ENCODE results near the gene DYDC2.

The DYDC2 gene

DNA sequence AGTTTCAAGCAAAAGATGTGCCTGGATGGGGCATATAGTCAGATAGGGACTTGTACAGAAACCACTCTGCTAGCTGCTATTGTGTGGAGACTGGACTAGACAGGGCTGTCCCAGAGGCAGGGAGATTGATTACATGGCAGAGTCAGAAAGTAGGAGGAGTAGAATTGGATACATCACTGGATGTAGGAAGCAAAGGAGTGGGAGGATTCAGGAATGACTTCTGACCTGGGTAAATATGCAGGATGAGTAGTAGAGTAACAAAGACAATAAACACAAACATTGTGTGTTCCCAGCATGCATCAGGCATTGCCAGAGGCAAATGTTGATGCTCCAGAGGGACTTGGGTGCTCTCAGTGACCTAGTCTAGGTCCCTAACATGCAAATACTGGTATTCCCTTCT, 36.2 kb upstream of the DYDC2 start:
- no peak overlapping the region for H3K4me3 ChIP-seq (ENCODE audit: low read depth in 1 of 2, low read length in 2 of 2)
- TF ChIP-seq, protein P1, sequence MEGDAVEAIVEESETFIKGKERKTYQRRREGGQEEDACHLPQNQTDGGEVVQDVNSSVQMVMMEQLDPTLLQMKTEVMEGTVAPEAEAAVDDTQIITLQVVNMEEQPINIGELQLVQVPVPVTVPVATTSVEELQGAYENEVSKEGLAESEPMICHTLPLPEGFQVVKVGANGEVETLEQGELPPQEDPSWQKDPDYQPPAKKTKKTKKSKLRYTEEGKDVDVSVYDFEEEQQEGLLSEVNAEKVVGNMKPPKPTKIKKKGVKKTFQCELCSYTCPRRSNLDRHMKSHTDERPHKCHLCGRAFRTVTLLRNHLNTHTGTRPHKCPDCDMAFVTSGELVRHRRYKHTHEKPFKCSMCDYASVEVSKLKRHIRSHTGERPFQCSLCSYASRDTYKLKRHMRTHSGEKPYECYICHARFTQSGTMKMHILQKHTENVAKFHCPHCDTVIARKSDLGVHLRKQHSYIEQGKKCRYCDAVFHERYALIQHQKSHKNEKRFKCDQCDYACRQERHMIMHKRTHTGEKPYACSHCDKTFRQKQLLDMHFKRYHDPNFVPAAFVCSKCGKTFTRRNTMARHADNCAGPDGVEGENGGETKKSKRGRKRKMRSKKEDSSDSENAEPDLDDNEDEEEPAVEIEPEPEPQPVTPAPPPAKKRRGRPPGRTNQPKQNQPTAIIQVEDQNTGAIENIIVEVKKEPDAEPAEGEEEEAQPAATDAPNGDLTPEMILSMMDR (IDR thresholded peaks at IDR 0.05; ENCODE audit: borderline replicate concordance, extremely low read depth, low read length, poor library complexity, severe bottlenecking) = no peak
- TF ChIP-seq EZH2 (IDR thresholded peaks at IDR 0.05; ENCODE audit: borderline replicate concordance, low read depth, low read length, severe bottlenecking) = no peak
- H3K27ac ChIP-seq (ENCODE audit: low read length) = no peak overlapping the region
- H3K36me3 ChIP-seq (ENCODE audit: insufficient read depth, low read length) = no peaks in the 10 kb centered on the region
- H3K27me3 ChIP-seq (ENCODE audit: insufficient read depth, low read length, poor library complexity) = peaks cover 5% of the 10 kb centered on the region
- no peak overlapping the region for H3K9ac ChIP-seq (ENCODE audit: low read depth, low read length)
- H2AFZ ChIP-seq (ENCODE audit: low read depth, low read length) = no peak overlapping the region; the same call in 1 of the 2 replicates
- H3K4me1 ChIP-seq (ENCODE audit: insufficient read depth, low read length) = no peaks in the 10 kb centered on the region
- ATAC-seq (ENCODE audit: insufficient read depth, low read depth) = no peak
- no peak overlapping the region for H3K4me2 ChIP-seq (ENCODE audit: insufficient read depth, low read length)
- no peaks in the 10 kb centered on the region for H3K79me2 ChIP-seq (ENCODE audit: insufficient read depth, low read length)
- no peak for DNase-seq
- no peaks in the 10 kb centered on the region for H4K20me1 ChIP-seq (ENCODE audit: insufficient read depth, low read length)
- no peaks in the 10 kb centered on the region for H3K9me3 ChIP-seq (ENCODE audit: insufficient read depth, low read length, severe bottlenecking)

DNA sequence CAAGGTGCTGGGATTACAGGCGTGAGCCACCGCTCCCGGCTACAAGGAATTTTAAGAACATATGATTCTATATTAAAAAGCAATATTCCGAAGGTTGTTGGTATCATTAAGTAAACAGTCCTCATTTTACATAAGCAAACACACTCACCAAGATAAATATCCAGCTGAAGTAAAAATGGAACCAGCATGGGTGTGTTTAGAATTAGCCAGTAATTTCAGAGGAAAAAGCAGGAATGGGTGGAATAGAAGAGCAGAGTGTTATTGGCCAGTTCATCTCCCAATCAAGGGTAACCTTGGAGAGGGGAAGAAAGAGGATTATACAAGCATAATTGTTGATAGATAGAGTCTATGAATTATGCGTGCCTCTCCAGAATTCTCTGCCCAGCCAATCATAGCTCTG, 35.4 kb upstream of the DYDC2 start:
- no peak for ATAC-seq (ENCODE audit: insufficient read depth, low read depth)

DNA sequence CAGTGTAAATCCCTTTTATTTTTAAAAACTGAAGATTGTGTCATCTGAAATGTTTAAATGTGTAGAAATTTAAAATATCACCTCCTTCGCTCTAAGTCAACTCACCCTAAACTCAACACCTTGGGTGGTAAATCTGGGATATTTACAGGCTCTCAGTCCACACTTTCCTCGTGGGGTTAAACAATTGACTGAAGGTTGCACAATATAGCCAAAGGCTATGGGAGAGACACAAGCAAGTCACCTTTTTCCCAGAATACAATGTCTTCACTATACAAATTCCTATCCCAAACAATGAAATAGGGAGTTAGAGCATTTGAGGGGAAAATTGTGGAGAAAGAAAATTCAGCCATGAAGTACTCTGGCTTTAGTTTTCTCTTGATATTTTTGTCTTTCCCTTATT, 34.4 kb upstream of the DYDC2 start:
- Histone ChIP-seq H3K4me1 (ENCODE audit: insufficient read depth, low read length) (no peaks in the 10 kb centered on the region), H4K20me1 (ENCODE audit: insufficient read depth, low read length) (no peaks in the 10 kb centered on the region), H3K27ac (ENCODE audit: low read length) (no peak overlapping the region), H3K9ac (ENCODE audit: low read depth, low read length) (no peak overlapping the region), H3K36me3 (ENCODE audit: insufficient read depth, low read length) (no peaks in the 10 kb centered on the region), H3K9me3 (ENCODE audit: insufficient read depth, low read length, severe bottlenecking) (no peaks in the 10 kb centered on the region), H2AFZ (ENCODE audit: low read depth, low read length) (no peak overlapping the region), H3K4me3 (ENCODE audit: low read depth in 1 of 2, low read length in 2 of 2) (no peak overlapping the region), H3K4me2 (ENCODE audit: insufficient read depth, low read length) (no peak overlapping the region), H3K79me2 (ENCODE audit: insufficient read depth, low read length) (no peaks in the 10 kb centered on the region), H3K27me3 (ENCODE audit: insufficient read depth, low read length, poor library complexity) (peaks cover 5% of the 10 kb centered on the region)
- TF ChIP-seq, protein P1 (IDR thresholded peaks at IDR 0.05; ENCODE audit: borderline replicate concordance, extremely low read depth, low read length, poor library complexity, severe bottlenecking) = no peak
- no peak for TF ChIP-seq EZH2 (IDR thresholded peaks at IDR 0.05; ENCODE audit: borderline replicate concordance, low read depth, low read length, severe bottlenecking)
- DNase-seq (no peak), ATAC-seq (ENCODE audit: insufficient read depth, low read depth) (no peak)

More for the DNA sequence above, 35.4 kb upstream of the DYDC2 start:
- Histone ChIP-seq H3K9me3 (ENCODE audit: insufficient read depth, low read length, severe bottlenecking) (no peaks in the 10 kb centered on the region), H4K20me1 (ENCODE audit: insufficient read depth, low read length) (no peaks in the 10 kb centered on the region), H3K27me3 (ENCODE audit: insufficient read depth, low read length, poor library complexity) (peaks cover 5% of the 10 kb centered on the region), H3K9ac (ENCODE audit: low read depth, low read length) (no peak overlapping the region), H3K79me2 (ENCODE audit: insufficient read depth, low read length) (no peaks in the 10 kb centered on the region), H3K4me3 (ENCODE audit: low read depth in 1 of 2, low read length in 2 of 2) (no peak overlapping the region), H3K36me3 (ENCODE audit: insufficient read depth, low read length) (no peaks in the 10 kb centered on the region), H2AFZ (ENCODE audit: low read depth, low read length) (no peak overlapping the region), H3K4me1 (ENCODE audit: insufficient read depth, low read length) (no peaks in the 10 kb centered on the region), H3K4me2 (ENCODE audit: insufficient read depth, low read length) (no peak overlapping the region), H3K27ac (ENCODE audit: low read length) (no peak overlapping the region)
- no peak for DNase-seq
- TF ChIP-seq EZH2 (IDR thresholded peaks at IDR 0.05; ENCODE audit: borderline replicate concordance, low read depth, low read length, severe bottlenecking) = no peak
- TF ChIP-seq, protein P1 (IDR thresholded peaks at IDR 0.05; ENCODE audit: borderline replicate concordance, extremely low read depth, low read length, poor library complexity, severe bottlenecking) = no peak

DNA sequence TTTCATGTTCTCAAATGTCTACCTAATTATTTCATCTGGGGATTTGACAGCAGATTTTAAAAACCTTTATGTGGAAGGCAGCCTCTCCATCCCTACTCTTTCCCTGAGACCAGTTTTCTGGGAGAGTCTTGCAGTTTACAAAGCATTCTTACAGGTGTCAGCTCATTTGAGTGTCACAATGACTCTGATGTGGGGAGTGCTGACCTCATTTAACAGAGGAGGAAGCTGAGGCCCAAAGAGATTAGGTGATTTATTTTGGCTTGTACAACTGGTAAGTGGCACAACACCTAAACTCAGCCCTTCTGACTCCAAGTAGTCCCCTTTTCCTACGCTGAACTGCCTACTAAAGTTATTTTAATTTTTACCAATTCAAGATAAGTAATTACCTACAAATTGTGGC, 33.9 kb upstream of the DYDC2 start:
- Histone ChIP-seq H2AFZ (ENCODE audit: low read depth, low read length) (no peak overlapping the region), H3K9ac (ENCODE audit: low read depth, low read length) (no peak overlapping the region), H3K36me3 (ENCODE audit: insufficient read depth, low read length) (no peaks in the 10 kb centered on the region), H3K4me1 (ENCODE audit: insufficient read depth, low read length) (no peaks in the 10 kb centered on the region), H3K4me2 (ENCODE audit: insufficient read depth, low read length) (no peak overlapping the region), H3K27ac (ENCODE audit: low read length) (no peak overlapping the region), H4K20me1 (ENCODE audit: insufficient read depth, low read length) (no peaks in the 10 kb centered on the region), H3K4me3 (ENCODE audit: low read depth in 1 of 2, low read length in 2 of 2) (no peak overlapping the region), H3K27me3 (ENCODE audit: insufficient read depth, low read length, poor library complexity) (peaks cover 5% of the 10 kb centered on the region), H3K79me2 (ENCODE audit: insufficient read depth, low read length) (no peaks in the 10 kb centered on the region), H3K9me3 (ENCODE audit: insufficient read depth, low read length, severe bottlenecking) (no peaks in the 10 kb centered on the region)
- no peak for ATAC-seq (ENCODE audit: insufficient read depth, low read depth)
- DNase-seq = no peak
- TF ChIP-seq EZH2 (IDR thresholded peaks at IDR 0.05; ENCODE audit: borderline replicate concordance, low read depth, low read length, severe bottlenecking) = no peak
- TF ChIP-seq, protein P1 (IDR thresholded peaks at IDR 0.05; ENCODE audit: borderline replicate concordance, extremely low read depth, low read length, poor library complexity, severe bottlenecking) = no peak
